ENCODE measurements around the gene DUSP12. TPM values are rescaled to one million over a fixed set of nuclear protein-coding genes. Genes with fewer than 3 reads are reported as not detected.
A peak's percentile ranks its signal among the peaks of the same experiment; 100 is the strongest.

The DUSP12 gene
- total and polyA plus RNA-seq, 9 of the 15 experiments (the other 6 are each of a cell fraction or from before 2014, with no cell fraction given): 10.4 to 81.4 (median 43.6) TPM

DNA sequence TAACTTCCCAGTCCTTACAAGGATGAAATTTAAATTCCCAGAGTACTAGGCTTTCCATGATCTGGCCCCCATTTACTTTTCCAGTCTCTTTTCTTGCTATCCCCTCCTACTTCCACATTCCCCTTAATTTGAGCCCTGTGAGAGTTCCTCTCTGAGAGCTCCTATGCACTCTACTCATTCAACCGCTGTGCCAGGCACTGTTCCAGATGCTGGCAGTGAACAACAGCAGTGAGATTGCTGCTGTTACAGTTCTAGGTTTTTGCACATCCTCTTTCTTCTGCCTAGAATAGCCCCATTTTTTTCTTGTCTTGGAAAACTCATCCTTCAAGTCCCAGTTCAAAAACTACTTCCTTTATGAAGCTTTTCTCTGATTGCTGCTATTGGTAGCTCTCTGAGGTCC, 35.4 kb downstream of the DUSP12 start (continued):
- no peak for TF ChIP-seq SMAD2 (IDR thresholded peaks at IDR 0.05; ENCODE audit: low read depth, low read length)
- TF ChIP-seq, protein P1, sequence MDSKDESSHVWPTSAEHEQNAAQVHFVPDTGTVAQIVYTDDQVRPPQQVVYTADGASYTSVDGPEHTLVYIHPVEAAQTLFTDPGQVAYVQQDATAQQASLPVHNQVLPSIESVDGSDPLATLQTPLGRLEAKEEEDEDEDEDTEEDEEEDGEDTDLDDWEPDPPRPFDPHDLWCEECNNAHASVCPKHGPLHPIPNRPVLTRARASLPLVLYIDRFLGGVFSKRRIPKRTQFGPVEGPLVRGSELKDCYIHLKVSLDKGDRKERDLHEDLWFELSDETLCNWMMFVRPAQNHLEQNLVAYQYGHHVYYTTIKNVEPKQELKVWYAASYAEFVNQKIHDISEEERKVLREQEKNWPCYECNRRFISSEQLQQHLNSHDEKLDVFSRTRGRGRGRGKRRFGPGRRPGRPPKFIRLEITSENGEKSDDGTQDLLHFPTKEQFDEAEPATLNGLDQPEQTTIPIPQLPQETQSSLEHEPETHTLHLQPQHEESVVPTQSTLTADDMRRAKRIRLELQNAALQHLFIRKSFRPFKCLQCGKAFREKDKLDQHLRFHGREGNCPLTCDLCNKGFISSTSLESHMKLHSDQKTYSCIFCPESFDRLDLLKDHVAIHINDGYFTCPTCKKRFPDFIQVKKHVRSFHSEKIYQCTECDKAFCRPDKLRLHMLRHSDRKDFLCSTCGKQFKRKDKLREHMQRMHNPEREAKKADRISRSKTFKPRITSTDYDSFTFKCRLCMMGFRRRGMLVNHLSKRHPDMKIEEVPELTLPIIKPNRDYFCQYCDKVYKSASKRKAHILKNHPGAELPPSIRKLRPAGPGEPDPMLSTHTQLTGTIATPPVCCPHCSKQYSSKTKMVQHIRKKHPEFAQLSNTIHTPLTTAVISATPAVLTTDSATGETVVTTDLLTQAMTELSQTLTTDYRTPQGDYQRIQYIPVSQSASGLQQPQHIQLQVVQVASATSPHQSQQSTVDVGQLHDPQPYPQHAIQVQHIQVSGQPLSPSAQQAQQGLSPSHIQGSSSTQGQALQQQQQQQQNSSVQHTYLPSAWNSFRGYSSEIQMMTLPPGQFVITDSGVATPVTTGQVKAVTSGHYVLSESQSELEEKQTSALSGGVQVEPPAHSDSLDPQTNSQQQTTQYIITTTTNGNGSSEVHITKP (IDR thresholded peaks at IDR 0.05; ENCODE audit: partially characterized antibody): no peak
- TF ChIP-seq RNF2 (IDR thresholded peaks at IDR 0.05): no peak

DNA sequence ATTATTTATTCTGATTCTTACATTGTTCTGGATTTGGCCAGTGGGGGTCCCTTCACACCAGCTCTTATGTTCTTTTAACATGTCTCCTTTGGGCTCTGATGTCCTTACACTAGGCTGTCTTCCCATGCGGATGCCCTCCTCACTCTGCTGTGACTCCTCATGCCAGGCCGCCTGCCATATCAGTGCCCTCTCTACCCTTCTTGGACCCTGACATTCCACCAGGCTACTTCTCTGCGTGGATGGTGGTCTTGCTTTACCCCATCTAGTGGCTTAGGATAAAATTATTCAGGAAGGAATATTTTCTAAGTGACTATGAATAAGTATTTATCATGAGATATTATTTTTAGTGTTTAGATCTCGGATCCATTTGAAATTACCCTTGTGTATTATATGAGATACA, 37.8 kb downstream of the DUSP12 start:
- in situ Hi-C loops (cut with MboI) (no loop called here), intact Hi-C loops (cut with micrococcal nuclease) (no loop called here)
- Histone ChIP-seq H3K36me3 (ENCODE audit: control insufficient read depth, insufficient read depth, low read length) (peaks cover 74% of the 10 kb centered on the region), H3K79me2 (ENCODE audit: control insufficient read depth, insufficient read depth, low read length) (no peaks in the 10 kb centered on the region), H3K27ac (ENCODE audit: extremely low read depth, low read depth, low read length) (no peak overlapping the region), H3K4me2 (ENCODE audit: insufficient read depth, low read length) (no peak overlapping the region), H3K4me1 (replicated peaks in 1 of 2; ENCODE audit: control insufficient read depth in 2 of 2, insufficient read depth in 2 of 2, low read length in 2 of 2) (no peaks in the 10 kb centered on the region; a peak in 1 of 5 replicates), H3K9me1 (ENCODE audit: control insufficient read depth, insufficient read depth, low read length) (no peaks in the 10 kb centered on the region), H2AFZ (ENCODE audit: low read depth, low read length) (no peak overlapping the region), H3K9ac (ENCODE audit: insufficient read depth in 1 of 2, low read depth in 2 of 2, low read length in 2 of 2) (no peak overlapping the region), H3K9me3 (replicated peaks; ENCODE audit: control insufficient read depth, insufficient read depth, low read depth, low read length) (no peaks in the 10 kb centered on the region), H3K4me3 (no peak overlapping the region), H3K27me3 (ENCODE audit: control insufficient read depth in 2 of 2, insufficient read depth in 2 of 2, low read length in 2 of 2) (no peaks in the 10 kb centered on the region), H4K20me1 (replicated peaks; ENCODE audit: control insufficient read depth, insufficient read depth, low read length) (0 out of 2 replicates have a peak, but pooled peaks cover 3% of the 10 kb centered on the region)
- ATAC-seq (no peak), FAIRE-seq (no peak), DNase-seq (ENCODE audit: extremely low read depth in 1 of 4, low spot score in 3 of 4) (no peak)
- CTCF ChIA-PET (ENCODE audit: low intra/inter-chr PET ratio): no interaction called here
- TF ChIP-seq FIP1L1 (IDR thresholded peaks at IDR 0.05; ENCODE audit: low read depth, low read length, poor library complexity, severe bottlenecking): no peak
- TF ChIP-seq, protein P2, sequence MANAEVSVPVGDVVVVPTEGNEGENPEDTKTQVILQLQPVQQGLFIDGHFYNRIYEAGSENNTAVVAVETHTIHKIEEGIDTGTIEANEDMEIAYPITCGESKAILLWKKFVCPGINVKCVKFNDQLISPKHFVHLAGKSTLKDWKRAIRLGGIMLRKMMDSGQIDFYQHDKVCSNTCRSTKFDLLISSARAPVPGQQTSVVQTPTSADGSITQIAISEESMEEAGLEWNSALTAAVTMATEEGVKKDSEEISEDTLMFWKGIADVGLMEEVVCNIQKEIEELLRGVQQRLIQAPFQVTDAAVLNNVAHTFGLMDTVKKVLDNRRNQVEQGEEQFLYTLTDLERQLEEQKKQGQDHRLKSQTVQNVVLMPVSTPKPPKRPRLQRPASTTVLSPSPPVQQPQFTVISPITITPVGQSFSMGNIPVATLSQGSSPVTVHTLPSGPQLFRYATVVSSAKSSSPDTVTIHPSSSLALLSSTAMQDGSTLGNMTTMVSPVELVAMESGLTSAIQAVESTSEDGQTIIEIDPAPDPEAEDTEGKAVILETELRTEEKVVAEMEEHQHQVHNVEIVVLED (CRISPR knock-in tag; IDR thresholded peaks at IDR 0.05): no peak
- TF ChIP-seq BMI1 (IDR thresholded peaks at IDR 0.05; ENCODE audit: low read length): no peak
- TF ChIP-seq, protein P3, sequence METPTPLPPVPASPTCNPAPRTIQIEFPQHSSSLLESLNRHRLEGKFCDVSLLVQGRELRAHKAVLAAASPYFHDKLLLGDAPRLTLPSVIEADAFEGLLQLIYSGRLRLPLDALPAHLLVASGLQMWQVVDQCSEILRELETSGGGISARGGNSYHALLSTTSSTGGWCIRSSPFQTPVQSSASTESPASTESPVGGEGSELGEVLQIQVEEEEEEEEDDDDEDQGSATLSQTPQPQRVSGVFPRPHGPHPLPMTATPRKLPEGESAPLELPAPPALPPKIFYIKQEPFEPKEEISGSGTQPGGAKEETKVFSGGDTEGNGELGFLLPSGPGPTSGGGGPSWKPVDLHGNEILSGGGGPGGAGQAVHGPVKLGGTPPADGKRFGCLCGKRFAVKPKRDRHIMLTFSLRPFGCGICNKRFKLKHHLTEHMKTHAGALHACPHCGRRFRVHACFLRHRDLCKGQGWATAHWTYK (CRISPR knock-in tag; IDR thresholded peaks at IDR 0.05): no peak
- TF ChIP-seq, protein P4, sequence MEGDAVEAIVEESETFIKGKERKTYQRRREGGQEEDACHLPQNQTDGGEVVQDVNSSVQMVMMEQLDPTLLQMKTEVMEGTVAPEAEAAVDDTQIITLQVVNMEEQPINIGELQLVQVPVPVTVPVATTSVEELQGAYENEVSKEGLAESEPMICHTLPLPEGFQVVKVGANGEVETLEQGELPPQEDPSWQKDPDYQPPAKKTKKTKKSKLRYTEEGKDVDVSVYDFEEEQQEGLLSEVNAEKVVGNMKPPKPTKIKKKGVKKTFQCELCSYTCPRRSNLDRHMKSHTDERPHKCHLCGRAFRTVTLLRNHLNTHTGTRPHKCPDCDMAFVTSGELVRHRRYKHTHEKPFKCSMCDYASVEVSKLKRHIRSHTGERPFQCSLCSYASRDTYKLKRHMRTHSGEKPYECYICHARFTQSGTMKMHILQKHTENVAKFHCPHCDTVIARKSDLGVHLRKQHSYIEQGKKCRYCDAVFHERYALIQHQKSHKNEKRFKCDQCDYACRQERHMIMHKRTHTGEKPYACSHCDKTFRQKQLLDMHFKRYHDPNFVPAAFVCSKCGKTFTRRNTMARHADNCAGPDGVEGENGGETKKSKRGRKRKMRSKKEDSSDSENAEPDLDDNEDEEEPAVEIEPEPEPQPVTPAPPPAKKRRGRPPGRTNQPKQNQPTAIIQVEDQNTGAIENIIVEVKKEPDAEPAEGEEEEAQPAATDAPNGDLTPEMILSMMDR (IDR thresholded peaks at IDR 0.05 in 2 of 3, conservative IDR thresholded peaks at IDR 0.05 in 1 of 3; ENCODE audit: insufficient read depth in 2 of 3, low read depth in 1 of 3, low read length in 3 of 3): 0 out of 6 replicates have a peak, but pooled peaks of 2 of the 3 experiments have one; percentile 22 to 25
- TF ChIP-seq GTF2F1 (IDR thresholded peaks at IDR 0.05; ENCODE audit: low read depth, low read length): no peak
- no peak for TF ChIP-seq THRAP3 (IDR thresholded peaks at IDR 0.05; ENCODE audit: borderline replicate concordance)
- TF ChIP-seq HMGN3 (IDR thresholded peaks at IDR 0.05; ENCODE audit: borderline replicate concordance, extremely low read depth, insufficient read length, low read depth, low read length): no peak
- BruUV-seq (replicated peaks): no TSS peak
- WGBS (ENCODE audit: insufficient coverage, low coverage, missing lambda C conversion rate): 92% methylated on average over 4 of the region's 4 CpGs
- POLR2A ChIA-PET: no interaction called here
